GM12891 (cell line): Measurements from ENCODE around the gene ORAI3.
A peak's percentile ranks its signal among the peaks of the same experiment; 100 is the strongest.

Experiments used
- DNase-seq: peaks from one replicate; pipeline ENCODE4 v3.0.0; 2011; ENCODE audit warnings: low spot score; ENCODE audit not compliant: insufficient read length
- FAIRE-seq: peaks from 2 replicates; lab custom pipeline; 2011; peaks lifted over from hg19 to GRCh38; lab: Jason Lieb, UNC
- PAX5 ChIP-seq: IDR thresholded peaks from 2 replicates; pipeline ENCODE4 v1.6.1; 2011; ENCODE audit warnings: low read length, moderate library complexity, mild to moderate bottlenecking; ENCODE audit not compliant: insufficient read depth, severe bottlenecking
- POLR2A ChIP-seq: IDR thresholded peaks from 2 replicates; pipeline ENCODE4 v1.6.1; 2011; ENCODE audit warnings: low read depth, low read length, control low read depth
- POLR2AphosphoS5 ChIP-seq: IDR thresholded peaks from 2 replicates; pipeline ENCODE4 v1.6.1; 2011; ENCODE audit warnings: low read depth, low read length, control low read depth
- POU2F2 ChIP-seq: IDR thresholded peaks from 2 replicates; pipeline ENCODE4 v1.6.1; 2011; ENCODE audit warnings: low read depth, mild to moderate bottlenecking, control low read depth, low read length, moderate library complexity
- SPI1 ChIP-seq: IDR thresholded peaks from 2 replicates; pipeline ENCODE4 v1.6.1; 2011; ENCODE audit warnings: low read depth, low read length, control low read depth
- TAF1 ChIP-seq: IDR thresholded peaks from 2 replicates; pipeline ENCODE4 v1.6.1; 2011; ENCODE audit warnings: low read depth, low read length, control low read depth

The ORAI3 gene

GRCh38 chr16:30946671-30947540 lies 2.0 kb upstream of the ORAI3 start:
- no peak for FAIRE-seq

GRCh38 chr16:30947541-30947858 lies 1.4 kb upstream of the ORAI3 start:
- TF ChIP-seq SPI1 = no peak
- TF ChIP-seq TAF1 = no peak
- TF ChIP-seq PAX5 = no peak
- no peak for TF ChIP-seq POLR2A
- TF ChIP-seq POU2F2 = no peak
- no peak for TF ChIP-seq POLR2AphosphoS5
- FAIRE-seq (no peak), DNase-seq (no peak)

More at GRCh38 chr16:30946671-30947540, 2.0 kb upstream of the ORAI3 start:
- DNase-seq = no peak
- TF ChIP-seq POLR2AphosphoS5 (no peak), POU2F2 (no peak), TAF1 (no peak), SPI1 (no peak), PAX5 (no peak), POLR2A (no peak)

GRCh38 chr16:30947859-30948666 lies 805 bp upstream of the ORAI3 start:
- DNase-seq (peak; percentile 53), FAIRE-seq (no peak)
- TF ChIP-seq POU2F2 (no peak), POLR2AphosphoS5 (no peak), SPI1 (no peak), PAX5 (no peak), TAF1 (no peak), POLR2A (no peak)

GRCh38 chr16:30949650-30950515 lies 1.0 kb downstream of the ORAI3 start:
- FAIRE-seq = peak; percentile 94
- DNase-seq = no peak
- TF ChIP-seq SPI1 = 0 out of 2 replicates have a peak, but pooled peaks have one; percentile 28
- peak; percentile 72 for TF ChIP-seq POLR2A
- no peak for TF ChIP-seq PAX5
- TF ChIP-seq POLR2AphosphoS5 = peak; percentile 80; the same call in 1 of the 2 replicates
- TF ChIP-seq POU2F2 = no peak
- TF ChIP-seq TAF1 = peak; percentile 62; the same call in 1 of the 2 replicates

- DNase-seq (no peak), FAIRE-seq (no peak)
- TF ChIP-seq POLR2AphosphoS5 (no peak), PAX5 (no peak), POU2F2 (no peak), POLR2A (no peak), TAF1 (no peak), SPI1 (no peak)
Observed at GRCh38 chr16:30950516-30951065, 1.7 kb downstream of the ORAI3 start.

DNA sequence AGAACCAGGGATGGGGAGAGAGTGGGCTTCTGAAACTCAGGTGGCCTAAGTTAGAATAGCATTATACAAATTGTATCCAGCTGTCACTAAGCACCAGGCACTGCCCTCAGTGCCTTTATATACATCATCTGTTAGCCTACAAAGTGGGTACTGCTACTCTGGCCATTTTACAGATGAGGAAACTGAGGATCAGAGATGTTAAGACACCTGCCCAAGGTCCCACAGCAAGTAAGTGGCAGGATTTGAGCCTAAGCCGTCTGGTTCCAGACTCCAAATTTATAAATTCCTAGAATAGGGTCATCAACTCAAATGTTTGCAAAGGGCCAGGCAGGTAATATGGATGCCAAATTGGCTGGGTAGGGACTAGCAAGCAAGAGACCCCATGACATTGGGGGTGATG lies 2.3 kb downstream of the ORAI3 start:
- TF ChIP-seq POLR2A (no peak), SPI1 (no peak), PAX5 (no peak), TAF1 (no peak)
- FAIRE-seq (no peak), DNase-seq (no peak)

- TF ChIP-seq SPI1 = no peak
- no peak for TF ChIP-seq POLR2A
- TF ChIP-seq POU2F2 = no peak
- no peak for TF ChIP-seq TAF1
- TF ChIP-seq PAX5 = no peak
- TF ChIP-seq POLR2AphosphoS5 = no peak
- FAIRE-seq (no peak), DNase-seq (no peak)
Observed at GRCh38 chr16:30951750-30952149, 2.9 kb downstream of the ORAI3 start.

DNA sequence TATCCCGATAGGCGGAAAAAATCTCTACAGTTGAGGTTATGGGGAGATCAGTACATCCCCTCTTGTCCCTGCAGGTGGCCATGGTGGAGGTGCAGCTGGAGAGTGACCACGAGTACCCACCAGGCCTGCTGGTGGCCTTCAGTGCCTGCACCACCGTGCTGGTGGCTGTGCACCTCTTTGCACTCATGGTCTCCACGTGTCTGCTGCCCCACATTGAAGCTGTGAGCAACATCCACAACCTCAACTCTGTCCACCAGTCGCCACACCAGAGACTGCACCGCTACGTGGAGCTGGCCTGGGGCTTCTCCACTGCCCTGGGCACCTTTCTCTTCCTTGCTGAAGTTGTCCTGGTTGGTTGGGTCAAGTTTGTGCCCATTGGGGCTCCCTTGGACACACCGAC lies 4.2 kb downstream of the ORAI3 start:
- TF ChIP-seq SPI1 (no peak), PAX5 (no peak), POLR2A (no peak), POU2F2 (no peak), POLR2AphosphoS5 (no peak), TAF1 (no peak)
- DNase-seq (no peak), FAIRE-seq (no peak)
